Mesenchymal stem cell (in vitro differentiated cells and primary cell): ENCODE measurements around the gene OR2B3.

Source experiments
- DNase-seq: peaks from one replicate; pipeline ENCODE4 v3.0.0-alpha.2; 2013
- H2AFZ ChIP-seq: one replicate; pipeline ENCODE4 v1.6.1; 2013; ENCODE audit warnings: low read depth, mild to moderate bottlenecking, control low read depth, inconsistent platforms, low read length, moderate library complexity
- H2AK5ac ChIP-seq: 2 replicates; pipeline ENCODE4 v1.6.1; 2013; ENCODE audit warnings: low read length, moderate library complexity, mild to moderate bottlenecking, inconsistent platforms; ENCODE audit not compliant: severe bottlenecking
- H2BK120ac ChIP-seq: one replicate; pipeline ENCODE4 v1.6.1; 2013; ENCODE audit warnings: low read depth, mild to moderate bottlenecking, inconsistent platforms, low read length, moderate library complexity
- H2BK12ac ChIP-seq, 2 experiments: one replicate each; pipeline ENCODE4 v1.6.1; 2013; ENCODE audit warnings: inconsistent platforms in 2 of 2, low read length in 2 of 2, mild to moderate bottlenecking in 2 of 2, moderate library complexity in 2 of 2, control low read depth in 1 of 2
- H2BK15ac ChIP-seq: one replicate; pipeline ENCODE4 v1.6.1; 2013; ENCODE audit warnings: mild to moderate bottlenecking, low read depth, inconsistent platforms; ENCODE audit not compliant: poor library complexity, severe bottlenecking
- H2BK5ac ChIP-seq: 2 replicates; pipeline ENCODE4 v1.6.1; 2013; ENCODE audit warnings: low read depth, mild to moderate bottlenecking, low read length, control low read depth, inconsistent platforms; ENCODE audit not compliant: poor library complexity, severe bottlenecking
- H3K14ac ChIP-seq, 2 experiments: one replicate each; pipeline ENCODE4 v1.6.1; 2013; ENCODE audit warnings: inconsistent platforms in 2 of 2, low read length in 2 of 2, control low read depth in 1 of 2, mild to moderate bottlenecking in 1 of 2, moderate library complexity in 1 of 2
- H3K18ac ChIP-seq, 2 experiments: one replicate each; pipeline ENCODE4 v1.6.1; 2013; ENCODE audit warnings: inconsistent platforms in 2 of 2, low read length in 2 of 2, control low read depth in 1 of 2, low read depth in 1 of 2, mild to moderate bottlenecking in 1 of 2
- H3K23ac ChIP-seq, 2 experiments: one replicate each; pipeline ENCODE4 v1.6.1; 2013; ENCODE audit warnings: inconsistent platforms in 2 of 2, low read length in 2 of 2, mild to moderate bottlenecking in 2 of 2, moderate library complexity in 2 of 2, control low read depth in 1 of 2
- H3K27ac ChIP-seq: 2 replicates; pipeline ENCODE4 v1.5.1; 2013; ENCODE audit warnings: mild to moderate bottlenecking, moderate library complexity, low read length, control low read depth, inconsistent platforms; ENCODE audit not compliant: poor library complexity, severe bottlenecking
- H3K27me3 ChIP-seq, 2 experiments: 2 replicates each; pipeline versions ENCODE4 v1.6.1 to v1.7.0; 2013; ENCODE audit warnings: low read length in 2 of 2, mild to moderate bottlenecking in 2 of 2, moderate library complexity in 2 of 2, control low read depth in 1 of 2, inconsistent platforms in 1 of 2; ENCODE audit not compliant: control insufficient read depth in 1 of 2, insufficient read depth in 1 of 2
- H3K36me3 ChIP-seq, 2 experiments: 2 replicates each; pipeline versions ENCODE4 v1.6.1 to v1.7.0; 2013; ENCODE audit warnings: low read length in 2 of 2, control low read depth in 1 of 2, inconsistent platforms in 1 of 2, low read depth in 1 of 2, mild to moderate bottlenecking in 1 of 2; ENCODE audit not compliant: insufficient read depth in 2 of 2, control insufficient read depth in 1 of 2
- H3K4ac ChIP-seq, 2 experiments: one replicate each; pipeline ENCODE4 v1.6.1; 2013; ENCODE audit warnings: inconsistent platforms in 2 of 2, low read length in 2 of 2, mild to moderate bottlenecking in 2 of 2, moderate library complexity in 2 of 2, control low read depth in 1 of 2, low read depth in 1 of 2
- H3K4me1 ChIP-seq: 2 replicates; pipeline ENCODE4 v1.6.1; 2013; ENCODE audit warnings: low read depth, low read length, control low read depth; ENCODE audit not compliant: control insufficient read depth, insufficient read depth
- H3K4me2 ChIP-seq: 2 replicates; pipeline ENCODE4 v1.6.1; 2013; ENCODE audit warnings: low read length, mild to moderate bottlenecking, inconsistent platforms; ENCODE audit not compliant: poor library complexity, severe bottlenecking
- H3K4me3 ChIP-seq, 2 experiments: 2 replicates each; pipeline versions ENCODE4 v1.5.1 to v1.7.0; 2013; ENCODE audit warnings: low read length in 2 of 2, mild to moderate bottlenecking in 2 of 2, control low read depth in 1 of 2, low read depth in 1 of 2; ENCODE audit not compliant: insufficient read depth in 1 of 2
- H3K79me1 ChIP-seq: replicated peaks from 2 replicates; pipeline ENCODE4 v1.6.1; 2013; ENCODE audit warnings: mild to moderate bottlenecking, control low read depth, low read length, inconsistent platforms; ENCODE audit not compliant: poor library complexity, severe bottlenecking
- H3K9ac ChIP-seq: 2 replicates; pipeline ENCODE4 v1.7.0; 2013; ENCODE audit warnings: mild to moderate bottlenecking, low read length, moderate library complexity
- H3K9me3 ChIP-seq: 2 replicates; pipeline ENCODE4 v1.7.0; 2013; ENCODE audit warnings: mild to moderate bottlenecking, low read length; ENCODE audit not compliant: control insufficient read depth
- H4K8ac ChIP-seq: one replicate; pipeline ENCODE4 v1.6.1; 2013; ENCODE audit warnings: inconsistent platforms, mild to moderate bottlenecking, low read length, moderate library complexity
- H4K91ac ChIP-seq: one replicate; pipeline ENCODE4 v1.6.1; 2013; ENCODE audit warnings: mild to moderate bottlenecking, low read length, inconsistent platforms
- WGBS: methylation state at CpG from one replicate; pipeline ENCODE4 v1.1.7; 2013; ENCODE audit warnings: mixed read lengths; 5-methylcytosine and 5-hydroxymethylcytosine counted together

OR2B3 gene

DNA sequence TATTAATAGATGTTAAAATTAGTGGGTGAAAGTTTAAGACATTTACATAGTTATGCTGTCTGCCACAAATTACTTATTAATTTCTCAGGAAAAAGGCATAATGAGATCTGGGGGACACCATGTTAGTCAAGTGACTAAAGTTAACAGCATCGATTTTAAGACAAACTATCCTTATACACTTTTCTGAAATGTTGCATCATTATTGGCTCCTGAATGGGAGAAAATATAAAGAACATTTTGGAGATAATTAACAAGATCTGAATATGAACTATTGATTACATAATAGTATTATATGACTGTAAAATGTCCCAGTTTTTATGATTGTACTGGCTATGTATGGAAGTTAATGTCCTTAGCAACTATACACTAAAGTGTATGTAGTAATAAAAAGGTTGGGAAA is 7.9 kb downstream of the OR2B3 start:
- Histone ChIP-seq H3K27me3 (no peaks in the 10 kb centered on the region), H2BK120ac (no peak overlapping the region), H2BK15ac (no peak overlapping the region), H2AFZ (no peak overlapping the region), H3K27ac (no peak overlapping the region), H2AK5ac (no peak overlapping the region), H4K8ac (no peak overlapping the region), H3K4me3 (no peak overlapping the region), H4K91ac (no peak overlapping the region), H3K9me3 (no peaks in the 10 kb centered on the region), H2BK5ac (no peak overlapping the region), H3K9ac (no peak overlapping the region), H3K36me3 (no peaks in the 10 kb centered on the region), H3K4ac (no peak overlapping the region), H3K18ac (no peak overlapping the region), H2BK12ac (no peak overlapping the region), H3K14ac (no peak overlapping the region), H3K23ac (no peak overlapping the region), H3K4me2 (no peak overlapping the region), H3K79me1 (no peaks in the 10 kb centered on the region), H3K4me1 (no peaks in the 10 kb centered on the region)
- no CpG with 5 or more reads among the region's 1 CpG for WGBS
- no peak for DNase-seq

DNA sequence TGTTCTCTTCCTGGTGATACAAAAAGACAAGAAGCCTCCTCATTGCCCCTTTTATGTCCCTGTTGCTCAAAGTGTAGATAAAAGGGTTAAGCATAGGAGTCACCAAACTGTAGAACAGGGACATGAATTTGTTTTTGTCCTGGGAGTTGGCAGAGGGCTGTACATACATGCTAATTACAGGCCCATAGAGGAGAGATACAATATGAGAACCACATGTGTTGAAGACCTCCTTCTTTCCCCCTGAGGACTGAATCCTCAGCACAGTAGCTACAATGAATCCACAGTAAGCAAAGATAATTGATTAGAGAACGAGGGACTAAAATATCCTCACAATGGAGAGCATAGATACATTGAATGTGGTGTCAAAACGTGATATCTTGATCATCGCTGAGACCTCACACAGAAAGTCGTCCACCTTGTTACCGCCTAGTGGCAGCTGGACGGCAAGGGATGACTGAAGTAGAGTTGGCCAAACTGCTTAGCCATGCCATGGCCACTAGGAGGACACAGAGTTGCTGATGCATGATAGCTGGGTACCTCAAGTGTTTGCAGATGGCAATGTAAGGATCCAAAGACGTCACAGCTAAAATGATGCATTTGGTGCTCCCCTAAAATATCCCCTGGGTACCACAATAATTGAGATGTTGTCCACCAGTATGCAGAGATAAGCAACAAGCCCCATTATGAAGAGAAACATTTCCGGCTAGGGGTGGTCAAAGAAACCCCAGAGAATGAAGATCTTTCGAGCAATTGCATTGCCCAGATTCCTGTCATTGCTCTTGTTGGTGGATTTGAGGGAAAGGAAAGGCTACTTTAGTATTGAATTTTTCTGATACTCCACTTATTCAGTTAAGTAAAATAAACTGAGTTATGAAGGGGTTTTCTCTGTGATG is 15.0 kb downstream of the OR2B3 start:
- Histone ChIP-seq H2BK12ac (no peak overlapping the region), H3K4ac (no peak overlapping the region), H2BK120ac (no peak overlapping the region), H3K14ac (no peak overlapping the region), H2AK5ac (no peak overlapping the region), H2BK5ac (no peak overlapping the region), H2BK15ac (no peak overlapping the region), H3K23ac (no peak overlapping the region), H3K9ac (no peak overlapping the region), H2AFZ (no peak overlapping the region), H3K9me3 (no peaks in the 10 kb centered on the region), H3K4me3 (no peak overlapping the region), H3K79me1 (no peaks in the 10 kb centered on the region), H3K27me3 (no peaks in the 10 kb centered on the region), H3K4me2 (no peak overlapping the region), H3K36me3 (no peaks in the 10 kb centered on the region), H3K4me1 (no peaks in the 10 kb centered on the region), H3K18ac (no peak overlapping the region), H4K8ac (no peak overlapping the region), H3K27ac (no peak overlapping the region), H4K91ac (no peak overlapping the region)
- 30% methylated on average over 9 of the region's 9 CpGs for WGBS
- DNase-seq, result peak; percentile 25

- H2BK5ac ChIP-seq, result no peak overlapping the region
- no peak overlapping the region for H2BK15ac ChIP-seq
- no peak overlapping the region for H3K9ac ChIP-seq
- WGBS, result 93% methylated on average over 3 of the region's 3 CpGs
- H3K36me3 ChIP-seq, result no peaks in the 10 kb centered on the region
- H3K23ac ChIP-seq, result no peak overlapping the region
- no peaks in the 10 kb centered on the region for H3K27me3 ChIP-seq
- no peak overlapping the region for H3K4me2 ChIP-seq
- no peak overlapping the region for H2AK5ac ChIP-seq
- no peak for DNase-seq
- no peak overlapping the region for H4K8ac ChIP-seq
- no peak overlapping the region for H3K14ac ChIP-seq
- no peak overlapping the region for H4K91ac ChIP-seq
- H3K79me1 ChIP-seq, result no peaks in the 10 kb centered on the region
- no peak overlapping the region for H2AFZ ChIP-seq
- peaks cover 5% of the 10 kb centered on the region for H3K9me3 ChIP-seq
- H3K4ac ChIP-seq, result no peak overlapping the region
- no peaks in the 10 kb centered on the region for H3K4me1 ChIP-seq
- H2BK12ac ChIP-seq, result no peak overlapping the region
- no peak overlapping the region for H3K4me3 ChIP-seq
- H3K27ac ChIP-seq, result no peak overlapping the region
- H2BK120ac ChIP-seq, result no peak overlapping the region
- no peak overlapping the region for H3K18ac ChIP-seq
Measured at GRCh38 chr6:29051680-29052079, 35.4 kb downstream of the OR2B3 start.

- H4K8ac ChIP-seq, result no peak within 1 kb of the TSS
- H2BK5ac ChIP-seq, result no peak within 1 kb of the TSS
- H3K79me1 ChIP-seq, result no peaks in the 10 kb centered on the region
- no peak within 1 kb of the TSS for H3K9ac ChIP-seq
- no peak for DNase-seq
- H2BK15ac ChIP-seq, result no peak within 1 kb of the TSS
- H3K4me3 ChIP-seq, result no peak within 1 kb of the TSS
- H3K27ac ChIP-seq, result no peak within 1 kb of the TSS
- H3K4me1 ChIP-seq, result no peaks in the 10 kb centered on the region
- no peaks in the 10 kb centered on the region for H3K27me3 ChIP-seq
- H3K23ac ChIP-seq, result no peak within 1 kb of the TSS
- no peak within 1 kb of the TSS for H3K18ac ChIP-seq
- H2AK5ac ChIP-seq, result no peak within 1 kb of the TSS
- no peak within 1 kb of the TSS for H3K4ac ChIP-seq
- no peak within 1 kb of the TSS for H2BK120ac ChIP-seq
- no peak within 1 kb of the TSS for H3K14ac ChIP-seq
- no peaks in the 10 kb centered on the region for H3K36me3 ChIP-seq
- H2BK12ac ChIP-seq, result no peak within 1 kb of the TSS
- H4K91ac ChIP-seq, result no peak within 1 kb of the TSS
- no peak within 1 kb of the TSS for H3K4me2 ChIP-seq
- WGBS, result 70% methylated on average over 1 of the region's 1 CpG
- no peak within 1 kb of the TSS for H2AFZ ChIP-seq
- no peaks in the 10 kb centered on the region for H3K9me3 ChIP-seq
Measured at GRCh38 chr6:29045075-29045474, 42.0 kb downstream of the OR2B3 start, which contains the start of gene OR2W1. TSS of gene OR2W1 (minus strand) at chr6:29045175. CDS start at chr6:29045175, 0 bp downstream.
